ENCODE results near the gene SLC35E2B. TPM values are rescaled to one million over a fixed set of nuclear protein-coding genes. Genes with fewer than 3 reads are reported as not detected.
"Not testable (repeated sequence)": the region's sequence is repeated elsewhere in the genome, so short reads cannot be mapped to it uniquely, and the experiment has no call there.

SLC35E2B gene
- total RNA-seq, 1 experiment from 2014 or later = 13.1 TPM

- Histone ChIP-seq H3K27ac (peak within 1 kb of the TSS; percentile 82), H3K36me3 (peaks cover 25% of the 10 kb centered on the region), H3K4me3 (peak within 1 kb of the TSS; percentile 82)
- H3K9me3 ChIP-seq (replicated peaks); H3K4me1 ChIP-seq (replicated peaks); H3K27me3 ChIP-seq (replicated peaks): not testable (repeated sequence)
- DNase-seq (ENCODE audit: low read depth in 1 of 2, low spot score in 2 of 2) = peak; percentile 97 to 98
Measured at GRCh38 chr1:1658583-1659549, 33.7 kb downstream of the SLC35E2B start, which contains the start of gene CDK11B. TSS of gene CDK11B (minus strand) at chr1:1659004. CDS start at chr1:1657485, 1,519 bp downstream.

- H3K36me3 ChIP-seq = peaks cover 14% of the 10 kb centered on the region
- not testable (repeated sequence) for H3K27ac ChIP-seq; H3K4me3 ChIP-seq; H3K9me3 ChIP-seq (replicated peaks); H3K4me1 ChIP-seq (replicated peaks); H3K27me3 ChIP-seq (replicated peaks)
- peak in 1 of 2 experiments; percentile 30 for DNase-seq (ENCODE audit: low read depth in 1 of 2, low spot score in 2 of 2)
Measured at GRCh38 chr1:1648265-1648664, 44.3 kb downstream of the SLC35E2B start.

DNA sequence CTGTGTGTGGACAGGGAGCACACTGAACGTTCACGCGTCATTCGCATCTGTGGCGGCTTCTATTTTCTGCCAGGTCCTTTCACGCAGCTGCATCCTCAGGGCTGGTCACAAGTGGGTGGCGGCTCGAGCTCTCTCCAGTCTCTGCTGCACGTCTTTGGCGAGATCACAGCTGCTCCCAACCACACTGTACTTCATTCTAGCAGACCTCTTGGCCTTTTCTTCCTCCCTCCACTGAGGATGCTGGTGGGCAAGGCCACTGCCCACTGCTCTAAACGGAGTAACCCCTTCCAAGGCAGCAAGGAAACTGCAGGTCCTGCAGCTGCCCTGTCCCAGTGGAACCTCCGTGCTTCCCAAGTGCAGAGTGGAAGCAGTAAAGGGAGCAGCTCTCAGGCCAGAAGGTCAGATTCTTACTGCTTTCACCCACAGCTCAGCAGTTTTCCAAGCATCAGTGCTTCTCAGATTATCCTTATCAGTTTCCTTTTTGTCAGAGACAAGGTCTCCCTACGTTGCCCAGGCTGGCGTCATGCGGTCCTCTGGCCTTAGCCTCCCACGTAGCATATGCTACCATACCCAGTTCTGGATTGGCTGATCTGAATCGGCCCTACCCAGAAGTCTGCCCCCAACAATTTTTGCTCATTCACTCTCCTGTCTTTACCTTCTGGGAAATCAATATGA lies 44.9 kb downstream of the SLC35E2B start:
- not testable (repeated sequence) for H3K27ac ChIP-seq; H3K4me1 ChIP-seq (replicated peaks); H3K27me3 ChIP-seq (replicated peaks); H3K4me3 ChIP-seq; H3K36me3 ChIP-seq; H3K9me3 ChIP-seq (replicated peaks)
- peak in 1 of 2 experiments; percentile 22 for DNase-seq (ENCODE audit: low read depth in 1 of 2, low spot score in 2 of 2)

- not testable (repeated sequence) for H3K4me1 ChIP-seq (replicated peaks); H3K27ac ChIP-seq; H3K27me3 ChIP-seq (replicated peaks); H3K36me3 ChIP-seq; H3K4me3 ChIP-seq; DNase-seq (ENCODE audit: low read depth in 1 of 2, low spot score in 2 of 2); H3K9me3 ChIP-seq (replicated peaks)
Measured at GRCh38 chr1:1646326-1646725, 46.3 kb downstream of the SLC35E2B start.

DNA sequence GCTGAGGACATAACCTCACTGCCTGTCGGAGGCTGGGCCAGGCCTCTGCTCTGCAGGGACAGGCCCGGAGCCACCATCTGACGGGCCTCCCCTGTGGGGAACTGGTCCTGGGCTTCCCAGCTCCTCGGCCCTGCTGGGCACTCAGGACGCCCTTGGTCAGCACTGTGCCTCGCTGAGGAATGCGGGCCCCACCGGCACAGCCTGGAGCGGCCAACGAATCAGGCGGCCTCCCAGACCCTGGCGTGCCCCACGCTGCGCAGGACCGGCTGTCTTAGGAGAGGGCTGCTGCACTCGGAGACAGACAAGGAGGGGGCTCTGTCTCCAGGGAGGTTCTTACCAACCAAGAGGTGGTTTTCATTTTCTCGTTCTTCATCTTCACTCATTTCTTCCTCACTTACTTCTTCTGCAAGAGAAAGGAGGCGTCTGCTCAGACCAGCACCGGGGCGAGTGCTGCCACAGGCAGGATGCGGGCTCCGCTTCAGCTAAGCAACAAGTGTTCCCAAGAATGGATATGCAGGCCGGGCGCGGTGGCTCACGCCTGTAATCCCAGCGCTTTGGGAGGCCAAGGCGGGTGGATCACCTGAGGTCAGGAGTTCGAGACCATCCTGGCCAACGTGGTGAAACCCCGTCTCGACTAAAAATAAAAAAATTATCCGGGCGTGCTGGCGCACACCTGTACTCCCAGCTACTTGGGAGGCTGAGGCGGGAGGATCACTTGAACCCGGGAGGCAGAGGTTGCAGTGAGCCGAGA lies 51.7 kb downstream of the SLC35E2B start:
- not testable (repeated sequence) for H3K27ac ChIP-seq; H3K4me3 ChIP-seq; H3K36me3 ChIP-seq; H3K4me1 ChIP-seq (replicated peaks); H3K27me3 ChIP-seq (replicated peaks); H3K9me3 ChIP-seq (replicated peaks)
- DNase-seq (ENCODE audit: low read depth in 1 of 2, low spot score in 2 of 2) = peak in 1 of 2 experiments; percentile 28

DNA sequence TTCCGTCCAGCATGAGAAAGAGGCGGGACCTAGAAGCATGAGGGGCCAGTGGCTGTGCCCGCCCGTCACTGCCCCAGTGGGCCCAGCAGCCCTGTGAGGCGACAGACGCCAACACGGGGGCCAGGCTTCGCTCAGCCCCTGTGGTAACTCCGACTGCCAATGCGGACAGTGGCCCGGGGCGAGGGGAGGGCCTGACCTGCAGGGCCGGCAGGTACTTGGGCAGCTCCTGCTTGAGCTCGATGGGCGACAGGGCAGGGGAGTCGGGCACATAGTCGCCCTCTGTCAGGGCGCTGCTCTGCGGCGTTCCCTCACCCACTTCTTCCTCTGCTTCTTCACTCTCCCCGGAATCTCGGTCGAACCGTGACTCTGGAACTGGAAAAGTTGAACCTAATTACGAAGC lies 52.5 kb downstream of the SLC35E2B start:
- H3K4me3 ChIP-seq; H3K9me3 ChIP-seq (replicated peaks); H3K27me3 ChIP-seq (replicated peaks); H3K36me3 ChIP-seq; H3K4me1 ChIP-seq (replicated peaks); H3K27ac ChIP-seq: not testable (repeated sequence)
- peak in 1 of 2 experiments; percentile 35 for DNase-seq (ENCODE audit: low read depth in 1 of 2, low spot score in 2 of 2)

DNA sequence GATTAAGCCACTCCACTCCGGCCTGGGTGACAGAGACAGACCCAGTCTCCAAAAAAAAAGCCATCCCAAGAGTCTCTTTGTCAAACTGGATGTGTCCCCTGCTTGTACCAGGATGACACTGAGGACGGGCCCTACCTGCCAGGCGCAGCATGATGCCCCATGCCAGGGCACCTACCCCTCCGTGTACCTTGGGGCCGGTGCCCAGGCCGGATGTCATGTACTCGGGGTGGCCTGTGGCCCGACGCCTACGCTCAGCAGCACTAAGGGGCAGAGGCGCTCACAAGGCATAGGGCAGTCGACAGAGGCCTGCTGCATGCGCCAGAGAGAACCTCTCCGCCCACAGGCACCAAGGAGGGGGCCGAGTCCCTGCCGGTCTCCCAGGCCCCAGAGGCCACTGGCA lies 53.2 kb downstream of the SLC35E2B start:
- H3K4me3 ChIP-seq; H3K27ac ChIP-seq; H3K36me3 ChIP-seq; H3K27me3 ChIP-seq (replicated peaks); H3K4me1 ChIP-seq (replicated peaks); H3K9me3 ChIP-seq (replicated peaks): not testable (repeated sequence)
- DNase-seq (ENCODE audit: low read depth in 1 of 2, low spot score in 2 of 2) = peak in 1 of 2 experiments; percentile 19

GRCh38 chr1:1638528-1638927 lies 54.1 kb downstream of the SLC35E2B start:
- H3K36me3 ChIP-seq; H3K9me3 ChIP-seq (replicated peaks); H3K4me3 ChIP-seq; H3K27ac ChIP-seq; H3K27me3 ChIP-seq (replicated peaks); H3K4me1 ChIP-seq (replicated peaks): not testable (repeated sequence)
- DNase-seq (ENCODE audit: low read depth in 1 of 2, low spot score in 2 of 2) = peak in 1 of 2 experiments; percentile 39

DNA sequence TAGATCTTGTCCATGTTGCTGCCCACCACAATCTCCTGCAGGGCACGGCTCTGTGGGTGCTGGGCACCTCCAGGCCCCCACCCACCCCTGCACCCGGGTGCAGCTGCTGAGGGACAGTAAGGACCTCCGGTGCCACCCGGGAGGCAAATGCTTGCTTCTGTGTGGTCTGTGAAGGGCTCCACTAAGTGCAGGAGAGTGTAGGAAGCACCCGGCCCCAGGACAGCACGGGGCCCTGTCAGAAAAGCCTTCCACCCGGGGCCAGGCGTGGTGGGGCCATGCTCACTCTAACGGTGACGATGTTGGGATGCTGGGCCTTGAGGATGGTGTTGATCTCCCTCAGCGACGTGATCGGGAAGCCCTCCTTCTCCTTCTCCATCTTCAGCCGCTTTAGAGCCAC lies 55.1 kb downstream of the SLC35E2B start:
- H3K4me3 ChIP-seq; H3K9me3 ChIP-seq (replicated peaks); H3K27me3 ChIP-seq (replicated peaks); H3K36me3 ChIP-seq; H3K4me1 ChIP-seq (replicated peaks); H3K27ac ChIP-seq: not testable (repeated sequence)
- peak in 1 of 2 experiments; percentile 37 for DNase-seq (ENCODE audit: low read depth in 1 of 2, low spot score in 2 of 2)

DNA sequence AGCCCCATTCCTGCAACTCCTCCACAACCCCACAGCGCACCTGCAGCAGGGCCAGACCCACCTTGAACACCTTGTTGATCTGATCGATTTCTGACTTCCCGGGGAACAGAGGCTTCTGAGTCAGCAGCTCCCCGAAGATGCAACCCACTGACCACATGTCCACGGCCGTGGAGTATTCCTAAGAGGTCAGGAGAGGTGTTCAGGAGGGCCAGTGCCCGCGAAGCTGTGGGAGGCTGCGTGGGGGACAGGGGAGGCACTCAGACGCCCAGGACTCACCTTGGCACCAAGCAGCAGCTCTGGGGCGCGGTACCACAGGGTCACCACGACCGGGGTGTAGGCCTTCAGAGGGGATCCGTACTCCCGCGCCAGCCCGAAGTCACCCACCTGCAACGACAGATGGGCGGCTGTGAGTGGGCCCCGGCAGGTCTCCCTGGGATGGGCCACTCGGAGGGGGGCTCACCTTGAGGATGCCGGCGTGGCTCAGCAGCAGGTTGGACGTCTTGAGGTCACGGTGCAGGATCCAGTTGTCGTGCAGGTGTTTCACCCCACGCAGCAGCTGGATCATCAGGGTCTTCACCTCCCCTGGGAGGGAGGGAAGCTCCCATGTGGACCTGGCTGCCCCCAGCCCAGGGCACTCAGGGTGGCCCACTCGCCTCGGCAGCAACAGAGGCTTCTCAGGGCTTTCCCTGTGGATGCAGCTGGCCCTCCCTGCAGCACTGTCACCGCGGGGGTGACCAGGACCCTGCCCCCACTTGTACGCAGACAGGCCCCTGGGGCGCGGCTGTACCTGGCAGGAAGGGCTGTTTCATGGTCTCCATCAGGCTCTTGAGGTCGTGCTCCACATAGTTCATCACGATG lies 55.7 kb downstream of the SLC35E2B start:
- H3K27ac ChIP-seq; H3K9me3 ChIP-seq (replicated peaks): not testable (repeated sequence)

GRCh38 chr1:1634613-1635012 lies 58.0 kb downstream of the SLC35E2B start:
- H3K4me1 ChIP-seq (replicated peaks); H3K4me3 ChIP-seq: not testable (repeated sequence)
- peak in 1 of 2 experiments; percentile 40 for DNase-seq (ENCODE audit: low read depth in 1 of 2, low spot score in 2 of 2)

More for the DNA sequence above, 55.7 kb downstream of the SLC35E2B start:
- not testable (repeated sequence) for H3K4me3 ChIP-seq; H3K4me1 ChIP-seq (replicated peaks); H3K36me3 ChIP-seq; H3K27me3 ChIP-seq (replicated peaks)
- peak in 1 of 2 experiments; percentile 38 for DNase-seq (ENCODE audit: low read depth in 1 of 2, low spot score in 2 of 2)

DNA sequence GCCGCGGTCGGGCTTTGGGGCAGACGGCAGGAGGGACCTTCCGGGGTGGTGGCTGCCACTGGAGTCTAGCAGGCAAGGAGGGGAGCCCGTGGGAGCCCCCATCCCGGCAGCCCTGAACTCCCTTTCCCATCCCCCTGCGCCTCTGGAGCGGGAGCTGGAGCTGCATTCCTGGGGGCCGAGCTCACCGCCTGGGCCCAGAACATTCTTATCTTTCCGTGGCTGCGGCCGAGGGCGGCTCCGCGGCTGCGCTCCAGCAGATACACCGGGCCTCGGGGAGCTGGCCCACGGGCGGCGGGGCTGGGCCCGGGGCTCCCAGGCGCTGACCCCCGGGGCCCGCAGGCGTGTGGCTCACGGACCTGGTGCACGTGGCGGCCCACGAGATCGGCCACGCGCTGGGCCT lies 59.2 kb downstream of the SLC35E2B start:
- DNase-seq (ENCODE audit: low read depth in 1 of 2, low spot score in 2 of 2); H3K9me3 ChIP-seq (replicated peaks); H3K27ac ChIP-seq; H3K4me1 ChIP-seq (replicated peaks); H3K36me3 ChIP-seq; H3K4me3 ChIP-seq; H3K27me3 ChIP-seq (replicated peaks): not testable (repeated sequence)

More at GRCh38 chr1:1634613-1635012, 58.0 kb downstream of the SLC35E2B start:
- H3K36me3 ChIP-seq; H3K27ac ChIP-seq; H3K27me3 ChIP-seq (replicated peaks); H3K9me3 ChIP-seq (replicated peaks): not testable (repeated sequence)

GRCh38 chr1:1631782-1632420 lies 60.7 kb downstream of the SLC35E2B start, which contains the start of gene MMP23B:
TSS of gene MMP23B (plus strand) at chr1:1632173. CDS start at chr1:1632219, 46 bp downstream.
- Histone ChIP-seq H3K36me3 (peaks cover 9% of the 10 kb centered on the region; the same call in 1 of the 2 replicates), H3K9me3 (replicated peaks) (no peaks in the 10 kb centered on the region), H3K4me1 (replicated peaks) (no peaks in the 10 kb centered on the region), H3K4me3 (no peak within 1 kb of the TSS), H3K27me3 (replicated peaks) (no peaks in the 10 kb centered on the region), H3K27ac (no peak within 1 kb of the TSS)
- DNase-seq (ENCODE audit: low read depth in 1 of 2, low spot score in 2 of 2) = no peak
